ENCODE data around the gene PTCRA. TPM values are rescaled to one million over a fixed set of nuclear protein-coding genes. Genes with fewer than 3 reads are reported as not detected.

PTCRA gene
- total and polyA plus RNA-seq, 2 experiments from 2014 or later: not detected

DNA sequence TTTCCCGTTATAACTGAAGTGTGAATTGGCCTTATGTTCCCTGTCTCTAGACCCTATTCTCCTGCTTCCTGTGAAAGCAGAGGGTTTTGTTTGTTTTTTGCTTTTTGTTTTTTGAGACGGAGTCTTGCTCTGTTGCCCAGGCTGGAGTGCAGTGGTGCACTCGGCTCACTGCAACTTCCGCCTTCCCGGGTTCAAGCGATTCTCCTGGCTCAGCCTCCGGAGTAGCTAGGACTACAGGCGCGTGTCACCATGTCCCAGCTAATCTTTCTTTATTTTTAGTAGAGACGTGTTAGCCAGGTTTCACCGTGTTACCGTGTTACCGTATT, 44.0 kb downstream of the PTCRA start:
- Histone ChIP-seq H3K4me2 (ENCODE audit: unreplicated experiment) (peak overlapping the region; percentile 79), H4K20me1 (ENCODE audit: insufficient read depth) (no peaks in the 10 kb centered on the region), H3K27me3 (replicated peaks; ENCODE audit: insufficient read depth) (no peaks in the 10 kb centered on the region), H3K9me3 (ENCODE audit: low read depth) (no peaks in the 10 kb centered on the region), H2AFZ (peak overlapping the region; percentile 75), H3K4me3 (peak overlapping the region; percentile 68), H3K9ac (peak overlapping the region; percentile 32; the same call in 1 of the 2 replicates), H3K4me1 (ENCODE audit: insufficient read depth) (0 out of 2 replicates have a peak, but pooled peaks cover 4% of the 10 kb centered on the region), H3K36me3 (ENCODE audit: low read depth) (no peaks in the 10 kb centered on the region), H3K79me2 (ENCODE audit: insufficient read depth) (no peaks in the 10 kb centered on the region), H3F3A (ENCODE audit: insufficient read depth) (no peaks in the 10 kb centered on the region), H3K27ac (no peak overlapping the region), H3K9me2 (ENCODE audit: insufficient read depth) (no peaks in the 10 kb centered on the region)
- WGBS, 2 experiments (ENCODE audit: low coverage in 1 of 2, low lambda C conversion rate in 2 of 2, missing lambda C conversion rate in 2 of 2): 8 to 9% methylated on average over 13 of the region's 13 CpGs
- in situ Hi-C loops (cut with MboI): no loop called here
- DNase-seq: no peak
- TF ChIP-seq EZH2 (IDR thresholded peaks at IDR 0.05; ENCODE audit: insufficient read depth, poor library complexity, severe bottlenecking): no peak
- no peak for TF ChIP-seq EZH2phosphoT487 (IDR thresholded peaks at IDR 0.05; ENCODE audit: insufficient read depth, low read depth)

DNA sequence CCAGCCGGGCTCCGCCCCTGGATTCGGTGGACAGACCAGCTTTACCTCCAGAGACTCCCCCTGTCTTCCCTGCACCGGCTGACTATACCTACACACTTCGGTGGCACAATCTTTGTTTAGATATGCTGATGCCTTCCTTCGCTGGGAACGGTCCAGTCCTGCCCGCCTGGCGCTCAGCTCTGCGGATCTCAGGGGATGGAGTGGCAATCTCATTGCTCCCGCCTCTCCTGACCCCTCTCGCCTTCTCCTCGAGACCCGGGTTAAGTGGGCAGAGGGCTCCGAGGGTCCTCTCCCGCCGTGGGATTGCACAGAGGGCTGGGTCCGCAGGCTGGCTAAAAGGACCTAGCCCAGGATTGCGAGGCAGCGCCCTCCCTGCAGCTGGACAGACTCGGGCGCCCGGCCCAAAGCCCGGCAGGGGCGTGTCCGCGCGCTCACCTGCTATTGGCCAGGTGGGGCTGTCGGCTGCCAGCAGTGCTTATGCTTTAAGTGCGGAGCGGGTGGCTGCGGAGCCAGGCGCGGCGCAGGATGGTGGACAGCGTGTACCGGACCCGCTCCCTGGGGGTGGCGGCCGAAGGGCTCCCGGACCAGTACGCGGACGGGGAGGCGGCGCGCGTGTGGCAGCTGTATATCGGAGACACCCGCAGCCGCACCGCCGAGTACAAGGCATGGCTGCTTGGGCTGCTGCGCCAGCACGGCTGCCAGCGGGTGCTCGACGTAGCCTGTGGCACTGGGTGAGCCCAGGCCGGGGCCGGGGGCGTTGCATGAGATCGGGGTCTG, 44.6 kb downstream of the PTCRA start, which contains the start of gene GNMT:
Gene GNMT (plus strand): TSS at position 512 of the 777 bp plus-strand sequence. CDS start 14 bp downstream, at position 526.
- in situ Hi-C loops (cut with MboI): no loop called here
- Histone ChIP-seq H3K4me3 (peak within 1 kb of the TSS; percentile 68), H3K4me2 (ENCODE audit: unreplicated experiment) (peak within 1 kb of the TSS; percentile 79), H3K27me3 (replicated peaks; ENCODE audit: insufficient read depth) (no peaks in the 10 kb centered on the region), H3K27ac (no peak within 1 kb of the TSS), H3K4me1 (ENCODE audit: insufficient read depth) (0 out of 2 replicates have a peak, but pooled peaks cover 4% of the 10 kb centered on the region), H3K36me3 (ENCODE audit: low read depth) (no peaks in the 10 kb centered on the region), H3K9ac (peak within 1 kb of the TSS; percentile 32; the same call in 1 of the 2 replicates), H3K79me2 (ENCODE audit: insufficient read depth) (no peaks in the 10 kb centered on the region), H4K20me1 (ENCODE audit: insufficient read depth) (no peaks in the 10 kb centered on the region), H2AFZ (peak within 1 kb of the TSS; percentile 75), H3K9me3 (ENCODE audit: low read depth) (no peaks in the 10 kb centered on the region), H3F3A (ENCODE audit: insufficient read depth) (no peaks in the 10 kb centered on the region), H3K9me2 (ENCODE audit: insufficient read depth) (no peaks in the 10 kb centered on the region)
- TF ChIP-seq EZH2 (IDR thresholded peaks at IDR 0.05; ENCODE audit: insufficient read depth, poor library complexity, severe bottlenecking) (no peak), EZH2phosphoT487 (IDR thresholded peaks at IDR 0.05; ENCODE audit: insufficient read depth, low read depth) (no peak)
- WGBS, 2 experiments (ENCODE audit: low coverage in 1 of 2, low lambda C conversion rate in 2 of 2, missing lambda C conversion rate in 2 of 2): 2 to 4% methylated on average over 62 of the region's 62 CpGs
- peak; percentile 55 for DNase-seq

- H3K9ac ChIP-seq: peak overlapping the region; percentile 32; the same call in 1 of the 2 replicates
- no peaks in the 10 kb centered on the region for H4K20me1 ChIP-seq (ENCODE audit: insufficient read depth)
- no peaks in the 10 kb centered on the region for H3K79me2 ChIP-seq (ENCODE audit: insufficient read depth)
- no peaks in the 10 kb centered on the region for H3K9me3 ChIP-seq (ENCODE audit: low read depth)
- H2AFZ ChIP-seq: peak overlapping the region; percentile 75
- H3K9me2 ChIP-seq (ENCODE audit: insufficient read depth): no peaks in the 10 kb centered on the region
- H3K4me2 ChIP-seq (ENCODE audit: unreplicated experiment): peak overlapping the region; percentile 79
- no peaks in the 10 kb centered on the region for H3K36me3 ChIP-seq (ENCODE audit: low read depth)
- in situ Hi-C loops (cut with MboI): no loop called here
- H3K27ac ChIP-seq: no peak overlapping the region
- no peaks in the 10 kb centered on the region for H3F3A ChIP-seq (ENCODE audit: insufficient read depth)
- H3K4me1 ChIP-seq (ENCODE audit: insufficient read depth): 0 out of 2 replicates have a peak, but pooled peaks cover 4% of the 10 kb centered on the region
- no peak for TF ChIP-seq EZH2 (IDR thresholded peaks at IDR 0.05; ENCODE audit: insufficient read depth, poor library complexity, severe bottlenecking)
- no peak for TF ChIP-seq EZH2phosphoT487 (IDR thresholded peaks at IDR 0.05; ENCODE audit: insufficient read depth, low read depth)
- no peak for DNase-seq
- 7 to 8% methylated on average over 15 of the region's 15 CpGs for WGBS, 2 experiments (ENCODE audit: low coverage in 1 of 2, low lambda C conversion rate in 2 of 2, missing lambda C conversion rate in 2 of 2)
- no peaks in the 10 kb centered on the region for H3K27me3 ChIP-seq (replicated peaks; ENCODE audit: insufficient read depth)
- peak overlapping the region; percentile 68 for H3K4me3 ChIP-seq
Measured at GRCh38 chr6:42961020-42961470, 45.2 kb downstream of the PTCRA start.

DNA sequence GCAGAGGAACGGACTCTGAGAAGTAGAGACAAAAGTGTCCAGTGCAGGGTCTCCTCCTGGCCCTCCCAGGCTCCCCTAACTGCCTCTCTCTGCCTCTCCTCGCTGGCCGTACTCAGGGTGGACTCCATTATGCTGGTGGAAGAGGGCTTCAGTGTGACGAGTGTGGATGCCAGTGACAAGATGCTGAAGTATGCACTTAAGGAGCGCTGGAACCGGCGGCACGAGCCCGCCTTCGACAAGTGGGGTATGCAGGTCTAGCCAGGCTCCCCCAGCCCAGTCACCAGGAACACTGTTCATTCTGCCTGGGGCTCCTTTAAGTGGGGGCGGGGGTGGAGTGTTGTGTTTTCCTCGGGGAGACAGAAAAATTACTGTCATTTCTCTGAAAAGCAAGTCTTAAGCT, 46.2 kb downstream of the PTCRA start:
- 86% methylated on average over 11 to 12 of the region's 12 CpGs for WGBS, 2 experiments (ENCODE audit: low coverage in 1 of 2, low lambda C conversion rate in 2 of 2, missing lambda C conversion rate in 2 of 2)
- no peaks in the 10 kb centered on the region for H3K9me3 ChIP-seq (ENCODE audit: low read depth)
- no peaks in the 10 kb centered on the region for H3K79me2 ChIP-seq (ENCODE audit: insufficient read depth)
- no peak for TF ChIP-seq EZH2phosphoT487 (IDR thresholded peaks at IDR 0.05; ENCODE audit: insufficient read depth, low read depth)
- no peak for TF ChIP-seq EZH2 (IDR thresholded peaks at IDR 0.05; ENCODE audit: insufficient read depth, poor library complexity, severe bottlenecking)
- H4K20me1 ChIP-seq (ENCODE audit: insufficient read depth): no peaks in the 10 kb centered on the region
- H3K4me3 ChIP-seq: no peak overlapping the region
- no peaks in the 10 kb centered on the region for H3K27me3 ChIP-seq (replicated peaks; ENCODE audit: insufficient read depth)
- H3K27ac ChIP-seq: no peak overlapping the region
- H3F3A ChIP-seq (ENCODE audit: insufficient read depth): no peaks in the 10 kb centered on the region
- DNase-seq: no peak
- H3K4me2 ChIP-seq (ENCODE audit: unreplicated experiment): no peak overlapping the region
- no peak overlapping the region for H3K9ac ChIP-seq
- in situ Hi-C loops (cut with MboI): no loop called here
- no peak overlapping the region for H2AFZ ChIP-seq
- H3K4me1 ChIP-seq (ENCODE audit: insufficient read depth): 0 out of 2 replicates have a peak, but pooled peaks cover 4% of the 10 kb centered on the region
- no peaks in the 10 kb centered on the region for H3K36me3 ChIP-seq (ENCODE audit: low read depth)
- H3K9me2 ChIP-seq (ENCODE audit: insufficient read depth): no peaks in the 10 kb centered on the region

Measured in GM23248 (cell line).